GM19193 (cell line): Measurements from ENCODE around the gene ITGA2.

Experiments used
- POLR2A ChIP-seq: IDR thresholded peaks from 4 replicates; pipeline ENCODE4 v1.6.1; 2011; ENCODE audit not compliant: insufficient read depth, insufficient read length; ENCODE audit errors: extremely low read depth

Gene ITGA2

GRCh38 chr5:53031695-53032096, 42.5 kb downstream of the ITGA2 start:
- no peak for TF ChIP-seq POLR2A

- no peak for TF ChIP-seq POLR2A
Measured at GRCh38 chr5:53032188-53032587, 43.0 kb downstream of the ITGA2 start.

GRCh38 chr5:53034832-53035231, 45.7 kb downstream of the ITGA2 start:
- TF ChIP-seq POLR2A = no peak

- TF ChIP-seq POLR2A = no peak
Measured at GRCh38 chr5:53035868-53036381, 46.8 kb downstream of the ITGA2 start.

GRCh38 chr5:53037141-53037859, 48.1 kb downstream of the ITGA2 start:
- TF ChIP-seq POLR2A = no peak

- no peak for TF ChIP-seq POLR2A
Measured at GRCh38 chr5:53038196-53038847, 49.2 kb downstream of the ITGA2 start.

GRCh38 chr5:53039855-53040254, 50.7 kb downstream of the ITGA2 start:
- TF ChIP-seq POLR2A = no peak

- TF ChIP-seq POLR2A = no peak
Measured at GRCh38 chr5:53041071-53041692, 52.0 kb downstream of the ITGA2 start.

- no peak for TF ChIP-seq POLR2A
Measured at GRCh38 chr5:53041740-53042139, 52.6 kb downstream of the ITGA2 start.

- TF ChIP-seq POLR2A = no peak
Measured at GRCh38 chr5:53045263-53045662, 56.1 kb downstream of the ITGA2 start.

GRCh38 chr5:53048248-53048647, 59.1 kb downstream of the ITGA2 start:
- no peak for TF ChIP-seq POLR2A

- TF ChIP-seq POLR2A = no peak
Measured at GRCh38 chr5:53052499-53052898, 63.3 kb downstream of the ITGA2 start.

- TF ChIP-seq POLR2A = no peak
Measured at GRCh38 chr5:53053364-53053763, 64.2 kb downstream of the ITGA2 start.

GRCh38 chr5:53055365-53055764, 66.2 kb downstream of the ITGA2 start:
- TF ChIP-seq POLR2A = no peak

GRCh38 chr5:53059281-53059680, 70.1 kb downstream of the ITGA2 start:
- TF ChIP-seq POLR2A = no peak

- TF ChIP-seq POLR2A = no peak
Measured at GRCh38 chr5:53063176-53063575, 74.0 kb downstream of the ITGA2 start.
